DOHH2 (cell line): ENCODE results near the gene PNMA1.
A peak's percentile ranks its signal among the peaks of the same experiment; 100 is the strongest.

Experiments used
- H3F3A ChIP-seq: fragments of 200-600 bp; sonication (generic), shearing (Covaris generic); 2 replicates; pipeline ENCODE4 v1.6.0; 2016; ENCODE audit warnings: antibody characterized with exemption, mild to moderate bottlenecking; ENCODE audit not compliant: control insufficient read depth, insufficient read depth
- H3K27ac ChIP-seq: fragments of 200-600 bp; sonication (generic); 2 replicates; pipeline ENCODE4 v1.5.1; 2014; ENCODE audit warnings: low read depth, mild to moderate bottlenecking, low read length, moderate library complexity
- H3K27me3 ChIP-seq: fragments of 200-600 bp; sonication (generic); 2 replicates; pipeline ENCODE4 v1.6.1; 2014; ENCODE audit warnings: mild to moderate bottlenecking, low read length, mixed read lengths; ENCODE audit not compliant: control insufficient read depth
- H3K36me3 ChIP-seq: fragments of 200-600 bp; sonication (generic); 2 replicates; pipeline ENCODE4 v1.6.1; 2014; ENCODE audit warnings: mild to moderate bottlenecking, low read length, moderate library complexity, mixed read lengths; ENCODE audit not compliant: control insufficient read depth
- H3K4me1 ChIP-seq: fragments of 200-600 bp; sonication (generic); 2 replicates; pipeline ENCODE4 v1.6.1; 2014; ENCODE audit warnings: mild to moderate bottlenecking, low read length, mixed read lengths; ENCODE audit not compliant: control insufficient read depth
- H3K4me2 ChIP-seq: fragments of 200-600 bp; sonication (generic); 2 replicates; pipeline ENCODE4 v1.6.0; 2014; ENCODE audit warnings: mild to moderate bottlenecking, low read length, moderate library complexity
- H3K4me3 ChIP-seq: fragments of 200-600 bp; sonication (generic); 2 replicates; pipeline ENCODE4 v1.5.1; 2014; ENCODE audit warnings: mild to moderate bottlenecking, low read length, mixed read lengths
- H3K79me2 ChIP-seq: fragments of 200-600 bp; sonication (generic); 2 replicates; pipeline ENCODE4 v1.6.1; 2014; ENCODE audit warnings: mild to moderate bottlenecking, low read length, mixed read lengths; ENCODE audit not compliant: control insufficient read depth
- H3K9me2 ChIP-seq: fragments of 200-600 bp; sonication (generic); replicated peaks from 2 replicates; pipeline ENCODE4 v1.6.1; 2014; ENCODE audit warnings: mild to moderate bottlenecking, low read length, mixed read lengths; ENCODE audit not compliant: control insufficient read depth
- H3K9me3 ChIP-seq: fragments of 200-600 bp; sonication (generic); 2 replicates; pipeline ENCODE4 v1.6.1; 2014; ENCODE audit warnings: antibody characterized with exemption, low read length, mixed read lengths; ENCODE audit not compliant: control insufficient read depth, insufficient read depth
- H4K20me1 ChIP-seq: fragments of 200-600 bp; sonication (generic); 2 replicates; pipeline ENCODE4 v1.6.0; 2014; ENCODE audit warnings: low read depth, mild to moderate bottlenecking, antibody characterized with exemption, low read length, moderate library complexity; ENCODE audit not compliant: control insufficient read depth, insufficient read depth
- EZH2phosphoT487 ChIP-seq: fragments of 200-600 bp; sonication (generic); IDR thresholded peaks from 2 replicates; pipeline ENCODE4 v1.6.1; 2017; ENCODE audit warnings: borderline replicate concordance, mild to moderate bottlenecking, antibody characterized with exemption, low read length, moderate library complexity, mixed read lengths
- TF ChIP-seq, protein P1 (sequence below): fragments of 200-600 bp; sonication (generic); IDR thresholded peaks from one replicate; pipeline ENCODE4 v1.5.1; 2014; ENCODE audit warnings: antibody characterized with exemption, mild to moderate bottlenecking, low read depth, low read length; ENCODE audit not compliant: poor library complexity, severe bottlenecking

The PNMA1 gene

GRCh38 chr14:73732006-73732405, 17.8 kb upstream of the PNMA1 start:
- Histone ChIP-seq H3K9me3 (no peaks in the 10 kb centered on the region), H4K20me1 (peaks cover 16% of the 10 kb centered on the region; the same call in 1 of the 2 replicates), H3K27me3 (no peaks in the 10 kb centered on the region), H3K9me2 (no peaks in the 10 kb centered on the region), H3K79me2 (peaks cover 59% of the 10 kb centered on the region), H3K4me1 (peaks cover 9% of the 10 kb centered on the region), H3K27ac (peak overlapping the region; percentile 8; the same call in 1 of the 2 replicates), H3K4me3 (no peak overlapping the region), H3K36me3 (peaks cover 88% of the 10 kb centered on the region), H3K4me2 (no peak overlapping the region), H3F3A (peaks cover 44% of the 10 kb centered on the region)
- TF ChIP-seq EZH2phosphoT487: no peak
- TF ChIP-seq, protein P1, sequence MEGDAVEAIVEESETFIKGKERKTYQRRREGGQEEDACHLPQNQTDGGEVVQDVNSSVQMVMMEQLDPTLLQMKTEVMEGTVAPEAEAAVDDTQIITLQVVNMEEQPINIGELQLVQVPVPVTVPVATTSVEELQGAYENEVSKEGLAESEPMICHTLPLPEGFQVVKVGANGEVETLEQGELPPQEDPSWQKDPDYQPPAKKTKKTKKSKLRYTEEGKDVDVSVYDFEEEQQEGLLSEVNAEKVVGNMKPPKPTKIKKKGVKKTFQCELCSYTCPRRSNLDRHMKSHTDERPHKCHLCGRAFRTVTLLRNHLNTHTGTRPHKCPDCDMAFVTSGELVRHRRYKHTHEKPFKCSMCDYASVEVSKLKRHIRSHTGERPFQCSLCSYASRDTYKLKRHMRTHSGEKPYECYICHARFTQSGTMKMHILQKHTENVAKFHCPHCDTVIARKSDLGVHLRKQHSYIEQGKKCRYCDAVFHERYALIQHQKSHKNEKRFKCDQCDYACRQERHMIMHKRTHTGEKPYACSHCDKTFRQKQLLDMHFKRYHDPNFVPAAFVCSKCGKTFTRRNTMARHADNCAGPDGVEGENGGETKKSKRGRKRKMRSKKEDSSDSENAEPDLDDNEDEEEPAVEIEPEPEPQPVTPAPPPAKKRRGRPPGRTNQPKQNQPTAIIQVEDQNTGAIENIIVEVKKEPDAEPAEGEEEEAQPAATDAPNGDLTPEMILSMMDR: no peak

GRCh38 chr14:73731111-73731510, 16.9 kb upstream of the PNMA1 start:
- Histone ChIP-seq H3K79me2 (peaks cover 54% of the 10 kb centered on the region), H3K9me2 (no peaks in the 10 kb centered on the region), H3K27ac (0 out of 2 replicates have a peak overlapping the region, but pooled peaks have one; percentile 8), H3K36me3 (peaks cover 90% of the 10 kb centered on the region), H3F3A (peaks cover 44% of the 10 kb centered on the region), H3K4me1 (peaks cover 9% of the 10 kb centered on the region), H3K27me3 (no peaks in the 10 kb centered on the region), H3K4me3 (no peak overlapping the region), H3K9me3 (no peaks in the 10 kb centered on the region), H3K4me2 (no peak overlapping the region), H4K20me1 (peaks cover 16% of the 10 kb centered on the region; the same call in 1 of the 2 replicates)
- TF ChIP-seq EZH2phosphoT487: no peak
- TF ChIP-seq, protein P1: no peak

- Histone ChIP-seq H4K20me1 (peaks cover 16% of the 10 kb centered on the region; the same call in 1 of the 2 replicates), H3K27ac (0 out of 2 replicates have a peak overlapping the region, but pooled peaks have one; percentile 29), H3K9me3 (no peaks in the 10 kb centered on the region), H3K79me2 (peaks cover 45% of the 10 kb centered on the region), H3K27me3 (no peaks in the 10 kb centered on the region), H3K4me2 (no peak overlapping the region), H3K4me1 (peaks cover 9% of the 10 kb centered on the region), H3K9me2 (no peaks in the 10 kb centered on the region), H3K36me3 (peaks cover 94% of the 10 kb centered on the region), H3F3A (peaks cover 36% of the 10 kb centered on the region), H3K4me3 (no peak overlapping the region)
- TF ChIP-seq, protein P1: no peak
- TF ChIP-seq EZH2phosphoT487: no peak
Measured at GRCh38 chr14:73729556-73730265, 15.5 kb upstream of the PNMA1 start.
